Small intestine (tissue), 7 donors: Measurements from ENCODE around the gene QRICH2. TPM values are rescaled to one million over a fixed set of nuclear protein-coding genes. Genes with fewer than 3 reads are reported as not detected.
A peak's percentile ranks its signal among the peaks of the same experiment; 100 is the strongest.

Experiments used
- DNase-seq, 2 donors: peaks; one replicate each; pipeline versions ENCODE4 v3.0.0 to v3.0.0-alpha.2; 2013
- FAIRE-seq: peaks from 2 replicates; lab custom pipeline; 2012; peaks lifted over from hg19 to GRCh38; lab: Jason Lieb, UNC
- H3K27ac ChIP-seq, 3 donors: one replicate each; pipeline ENCODE4 v1.5.1; 2013; ENCODE audit warnings: low read length in 2 of 3, mild to moderate bottlenecking in 2 of 3, control low read depth in 1 of 3, inconsistent platforms in 1 of 3, low read depth in 1 of 3, moderate library complexity in 1 of 3
- H3K27me3 ChIP-seq, 3 donors: one replicate each; pipeline ENCODE4 v1.6.1; 2013; ENCODE audit warnings: low read length in 3 of 3, inconsistent platforms in 1 of 3; ENCODE audit not compliant: control insufficient read depth in 3 of 3, insufficient read depth in 3 of 3
- H3K36me3 ChIP-seq, 3 donors: one replicate each; pipeline ENCODE4 v1.6.1; 2013; ENCODE audit warnings: low read length in 3 of 3, inconsistent platforms in 1 of 3, low read depth in 1 of 3, mild to moderate bottlenecking in 1 of 3, moderate library complexity in 1 of 3; ENCODE audit not compliant: control insufficient read depth in 3 of 3, insufficient read depth in 2 of 3
- H3K4me1 ChIP-seq, 3 donors: one replicate each; pipeline ENCODE4 v1.6.1; 2013; ENCODE audit warnings: low read length in 2 of 3, inconsistent platforms in 1 of 3, low read depth in 1 of 3, mild to moderate bottlenecking in 1 of 3, moderate library complexity in 1 of 3; ENCODE audit not compliant: control insufficient read depth in 3 of 3, insufficient read depth in 2 of 3
- H3K4me3 ChIP-seq, 3 donors: one replicate each; pipeline ENCODE4 v1.5.1; 2013; ENCODE audit warnings: low read length in 3 of 3, control low read depth in 1 of 3, inconsistent platforms in 1 of 3, low read depth in 1 of 3, mild to moderate bottlenecking in 1 of 3, moderate library complexity in 1 of 3
- H3K9me3 ChIP-seq, 2 donors: one replicate each; pipeline ENCODE4 v1.6.1; 2013; ENCODE audit warnings: low read depth in 1 of 2, low read length in 1 of 2; ENCODE audit not compliant: control insufficient read depth in 2 of 2, insufficient read depth in 1 of 2
- WGBS, 3 donors: extraction: QIAGEN DNeasy Blood & Tissue Kit; methylation state at CpG; one replicate each; pipeline ENCODE4 v1.1.7; 2013; 5-methylcytosine and 5-hydroxymethylcytosine counted together
- polyA plus RNA-seq, 4 donors: library from polyadenylated mRNA; stranded (reverse) in 3 of 4; unstranded in 1 of 4; fragments of 200-250 nt in 3 of 4; fragments of 120-200 nt in 1 of 4; gene quantifications; one replicate each; pipeline versions ENCODE4 v1.2.1 to v1.2.3, GENCODE V29; 2013
- donor health status: healthy with polysubstance abuse.
- donor health status: control.
- donor health status: control.
- donor health status: Bipolar disorder and iron deficiency.
- donor health status: healthy.

The QRICH2 gene
- polyA plus RNA-seq, 4 donors, result 2.4 to 3.0 (median 2.6) TPM

- Histone ChIP-seq H3K9me3 (no peaks in the 10 kb centered on the region), H3K4me1 (no peaks in the 10 kb centered on the region), H3K27ac (no peak overlapping the region), H3K36me3 (peaks cover 0 to 19% (median 0%) of the 10 kb centered on the region in 3 donors), H3K27me3 (no peaks in the 10 kb centered on the region), H3K4me3 (no peak overlapping the region)
- FAIRE-seq, result no peak
- DNase-seq, result no peak
- 97 to 98% (median 98%) methylated on average over 9 of the region's 9 CpGs for whole genome bisulfite sequencing, 3 donors
Observed at GRCh38 chr17:76335716-76336381, 27.8 kb upstream of the QRICH2 start.

GRCh38 chr17:76333673-76334505 is 25.8 kb upstream of the QRICH2 start:
- DNase-seq (no peak), FAIRE-seq (no peak)
- H3K27ac ChIP-seq, result no peak overlapping the region
- no peaks in the 10 kb centered on the region for H3K9me3 ChIP-seq
- H3K36me3 ChIP-seq, result peaks cover 0 to 24% (median 7%) of the 10 kb centered on the region in 3 donors
- no peaks in the 10 kb centered on the region for H3K4me1 ChIP-seq
- WGBS, 3 donors, result 87 to 95% (median 91%) methylated on average over 11 of the region's 11 CpGs
- no peaks in the 10 kb centered on the region for H3K27me3 ChIP-seq
- no peak overlapping the region for H3K4me3 ChIP-seq

DNA sequence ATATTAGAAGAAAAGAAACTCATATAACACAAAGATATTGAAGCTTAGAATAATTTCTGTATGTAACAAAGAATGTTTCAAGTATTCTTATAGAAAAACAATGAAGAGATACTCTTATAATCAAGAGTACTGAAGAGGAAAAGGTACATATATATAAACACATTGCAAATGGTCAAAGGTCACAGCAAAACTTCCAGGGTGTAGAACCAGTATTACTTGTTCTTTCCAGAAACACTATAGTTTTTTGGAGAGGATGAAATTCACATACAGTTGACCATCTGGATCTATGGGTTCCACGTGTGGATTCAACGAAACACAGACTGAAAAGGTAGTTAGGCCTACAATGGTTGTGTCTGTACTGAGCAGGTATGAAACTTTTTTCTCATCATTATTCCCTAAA is 23.0 kb upstream of the QRICH2 start:
- no peak for FAIRE-seq
- Histone ChIP-seq H3K27ac (no peak overlapping the region), H3K9me3 (no peaks in the 10 kb centered on the region), H3K4me3 (no peak overlapping the region), H3K4me1 (no peaks in the 10 kb centered on the region), H3K27me3 (no peaks in the 10 kb centered on the region), H3K36me3 (peaks cover 0 to 41% (median 13%) of the 10 kb centered on the region in 3 donors)
- DNase-seq, result peak; percentile 51 to 65
- WGBS, 3 donors, result 19 to 67% (median 49%) methylated on average over 2 of the region's 2 CpGs

GRCh38 chr17:76329664-76330063 is 21.6 kb upstream of the QRICH2 start:
- DNase-seq (no peak), FAIRE-seq (no peak)
- Histone ChIP-seq H3K36me3 (peaks cover 0 to 47% (median 13%) of the 10 kb centered on the region in 3 donors), H3K9me3 (no peaks in the 10 kb centered on the region), H3K4me3 (no peak overlapping the region), H3K4me1 (no peaks in the 10 kb centered on the region), H3K27ac (no peak overlapping the region), H3K27me3 (no peaks in the 10 kb centered on the region)
- WGBS, 3 donors, result 87 to 97% (median 91%) methylated on average over 8 of the region's 8 CpGs

GRCh38 chr17:76327696-76328095 is 19.6 kb upstream of the QRICH2 start:
- H3K27me3 ChIP-seq, result no peaks in the 10 kb centered on the region
- H3K36me3 ChIP-seq, result peaks cover 3 to 62% (median 13%) of the 10 kb centered on the region in 3 donors
- no peak for DNase-seq
- no peak overlapping the region for H3K27ac ChIP-seq
- 86 to 90% (median 89%) methylated on average over 6 of the region's 6 CpGs for WGBS, 3 donors
- H3K4me3 ChIP-seq, result no peak overlapping the region
- H3K9me3 ChIP-seq, result no peaks in the 10 kb centered on the region
- no peak for FAIRE-seq
- H3K4me1 ChIP-seq, result no peaks in the 10 kb centered on the region

- WGBS, 3 donors, result 82 to 96% (median 91%) methylated on average over 1 of the region's 1 CpG
- Histone ChIP-seq H3K36me3 (peaks cover 4 to 56% (median 13%) of the 10 kb centered on the region in 3 donors), H3K4me3 (no peak overlapping the region), H3K27me3 (no peaks in the 10 kb centered on the region), H3K4me1 (no peaks in the 10 kb centered on the region), H3K9me3 (no peaks in the 10 kb centered on the region), H3K27ac (no peak overlapping the region)
- no peak for DNase-seq
- no peak for FAIRE-seq
Observed at GRCh38 chr17:76326306-76326705, 18.2 kb upstream of the QRICH2 start.

DNA sequence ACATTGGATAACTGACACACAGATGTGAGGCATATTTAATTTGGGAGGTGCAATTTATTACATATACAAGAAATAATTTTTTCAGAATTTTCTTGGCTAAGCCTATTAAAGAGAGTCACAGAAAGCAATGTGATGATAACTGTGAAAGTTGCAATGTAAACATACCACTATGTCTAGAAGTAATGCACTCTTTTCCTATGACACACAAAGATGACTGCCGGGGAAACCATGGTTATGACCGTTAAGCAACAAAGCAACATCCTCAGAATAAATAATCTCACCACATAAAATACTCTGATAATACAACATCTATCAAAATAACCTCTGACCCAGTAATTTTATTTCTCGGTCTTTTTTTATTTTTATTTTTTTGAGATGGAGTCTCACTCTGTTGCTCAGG is 10.5 kb upstream of the QRICH2 start:
- H3K4me1 ChIP-seq, result no peaks in the 10 kb centered on the region
- H3K9me3 ChIP-seq, result no peaks in the 10 kb centered on the region
- H3K27ac ChIP-seq, result no peak overlapping the region
- H3K36me3 ChIP-seq, result peaks cover 0 to 33% (median 4%) of the 10 kb centered on the region in 3 donors
- DNase-seq, result no peak
- H3K27me3 ChIP-seq, result no peaks in the 10 kb centered on the region
- H3K4me3 ChIP-seq, result no peak overlapping the region
- FAIRE-seq, result no peak
- 85 to 90% (median 88%) methylated on average over 3 of the region's 3 CpGs for WGBS, 3 donors

- DNase-seq (no peak), FAIRE-seq (no peak)
- no peak overlapping the region for H3K27ac ChIP-seq
- H3K4me1 ChIP-seq, result no peaks in the 10 kb centered on the region
- H3K36me3 ChIP-seq, result peaks cover 0 to 33% (median 5%) of the 10 kb centered on the region in 3 donors
- WGBS, 3 donors, result 87 to 93% (median 89%) methylated on average over 2 of the region's 2 CpGs
- no peaks in the 10 kb centered on the region for H3K9me3 ChIP-seq
- no peak overlapping the region for H3K4me3 ChIP-seq
- no peaks in the 10 kb centered on the region for H3K27me3 ChIP-seq
Observed at GRCh38 chr17:76317535-76317934, 9.5 kb upstream of the QRICH2 start.
